Measurements from ENCODE around the gene MAST1. TPM values are rescaled to one million over a fixed set of nuclear protein-coding genes. Genes with fewer than 3 reads are reported as not detected.

Gene MAST1
- total and polyA plus RNA-seq, 10 donors, result 0.12 to 0.65 (median 0.32) TPM; not detected in 2

DNA sequence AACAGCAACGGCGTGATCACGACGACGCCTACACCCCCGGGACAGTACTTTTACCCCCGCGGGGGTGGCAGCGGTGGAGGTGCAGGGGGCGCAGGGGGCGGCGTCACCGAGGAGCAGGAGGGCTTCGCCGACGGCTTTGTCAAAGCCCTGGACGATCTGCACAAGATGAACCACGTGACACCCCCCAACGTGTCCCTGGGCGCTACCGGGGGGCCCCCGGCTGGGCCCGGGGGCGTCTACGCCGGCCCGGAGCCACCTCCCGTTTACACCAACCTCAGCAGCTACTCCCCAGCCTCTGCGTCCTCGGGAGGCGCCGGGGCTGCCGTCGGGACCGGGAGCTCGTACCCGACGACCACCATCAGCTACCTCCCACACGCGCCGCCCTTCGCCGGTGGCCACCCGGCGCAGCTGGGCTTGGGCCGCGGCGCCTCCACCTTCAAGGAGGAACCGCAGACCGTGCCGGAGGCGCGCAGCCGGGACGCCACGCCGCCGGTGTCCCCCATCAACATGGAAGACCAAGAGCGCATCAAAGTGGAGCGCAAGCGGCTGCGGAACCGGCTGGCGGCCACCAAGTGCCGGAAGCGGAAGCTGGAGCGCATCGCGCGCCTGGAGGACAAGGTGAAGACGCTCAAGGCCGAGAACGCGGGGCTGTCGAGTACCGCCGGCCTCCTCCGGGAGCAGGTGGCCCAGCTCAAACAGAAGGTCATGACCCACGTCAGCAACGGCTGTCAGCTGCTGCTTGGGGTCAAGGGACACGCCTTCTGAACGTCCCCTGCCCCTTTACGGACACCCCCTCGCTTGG lies 46.1 kb upstream of the MAST1 start:
- Histone ChIP-seq H3K36me3 (peaks cover 0 to 7% (median 0%) of the 10 kb centered on the region in 6 donors), H3K27me3 (replicated peaks in 1 of 7) (peaks cover 0 to 5% (median 0%) of the 10 kb centered on the region in 7 donors), H3K4me1 (peaks cover 27 to 74% (median 65%) of the 10 kb centered on the region in 6 donors), H3K9me3 (no peaks in the 10 kb centered on the region), H3K4me3 (peak overlapping the region; percentile 72 to 96 (median 88)), H3K27ac (peak overlapping the region; percentile 97 to 100 (median 100))
- WGBS, 5 donors, result 0 to 1% (median 0%) methylated on average over 41 to 84 of the region's 84 CpGs
- TF ChIP-seq POLR2A (IDR thresholded peaks at IDR 0.05), result peak in 2 of 3 donors; percentile 16 to 49
- TF ChIP-seq, protein P1, sequence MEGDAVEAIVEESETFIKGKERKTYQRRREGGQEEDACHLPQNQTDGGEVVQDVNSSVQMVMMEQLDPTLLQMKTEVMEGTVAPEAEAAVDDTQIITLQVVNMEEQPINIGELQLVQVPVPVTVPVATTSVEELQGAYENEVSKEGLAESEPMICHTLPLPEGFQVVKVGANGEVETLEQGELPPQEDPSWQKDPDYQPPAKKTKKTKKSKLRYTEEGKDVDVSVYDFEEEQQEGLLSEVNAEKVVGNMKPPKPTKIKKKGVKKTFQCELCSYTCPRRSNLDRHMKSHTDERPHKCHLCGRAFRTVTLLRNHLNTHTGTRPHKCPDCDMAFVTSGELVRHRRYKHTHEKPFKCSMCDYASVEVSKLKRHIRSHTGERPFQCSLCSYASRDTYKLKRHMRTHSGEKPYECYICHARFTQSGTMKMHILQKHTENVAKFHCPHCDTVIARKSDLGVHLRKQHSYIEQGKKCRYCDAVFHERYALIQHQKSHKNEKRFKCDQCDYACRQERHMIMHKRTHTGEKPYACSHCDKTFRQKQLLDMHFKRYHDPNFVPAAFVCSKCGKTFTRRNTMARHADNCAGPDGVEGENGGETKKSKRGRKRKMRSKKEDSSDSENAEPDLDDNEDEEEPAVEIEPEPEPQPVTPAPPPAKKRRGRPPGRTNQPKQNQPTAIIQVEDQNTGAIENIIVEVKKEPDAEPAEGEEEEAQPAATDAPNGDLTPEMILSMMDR (IDR thresholded peaks at IDR 0.05 in 8 of 11, conservative IDR thresholded peaks at IDR 0.05 in 3 of 11), result peak in 4 of 11 experiments; percentile 11 to 28 (median 22)
- TF ChIP-seq POLR2AphosphoS5 (IDR thresholded peaks at IDR 0.05), result peak; percentile 90 to 97 (median 93)
- peak; percentile 98 for DNase-seq
- intact Hi-C loops (cut with DNase I; ENCODE audit: low total_unique reads), result no loop called here

DNA sequence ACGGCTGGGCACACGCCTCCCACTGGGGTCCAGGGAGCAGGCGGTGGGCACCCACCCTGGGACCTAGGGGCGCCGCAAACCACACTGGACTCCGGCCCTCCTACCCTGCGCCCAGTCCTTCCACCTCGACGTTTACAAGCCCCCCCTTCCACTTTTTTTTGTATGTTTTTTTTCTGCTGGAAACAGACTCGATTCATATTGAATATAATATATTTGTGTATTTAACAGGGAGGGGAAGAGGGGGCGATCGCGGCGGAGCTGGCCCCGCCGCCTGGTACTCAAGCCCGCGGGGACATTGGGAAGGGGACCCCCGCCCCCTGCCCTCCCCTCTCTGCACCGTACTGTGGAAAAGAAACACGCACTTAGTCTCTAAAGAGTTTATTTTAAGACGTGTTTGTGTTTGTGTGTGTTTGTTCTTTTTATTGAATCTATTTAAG lies 45.4 kb upstream of the MAST1 start:
- H3K36me3 ChIP-seq, result peaks cover 0 to 11% (median 0%) of the 10 kb centered on the region in 6 donors
- 0% methylated on average over 22 of the region's 22 CpGs for WGBS, 5 donors
- peaks cover 22 to 68% (median 59%) of the 10 kb centered on the region in 6 donors for H3K4me1 ChIP-seq
- TF ChIP-seq POLR2AphosphoS5 (IDR thresholded peaks at IDR 0.05), result no peak
- TF ChIP-seq, protein P1 (IDR thresholded peaks at IDR 0.05 in 8 of 11, conservative IDR thresholded peaks at IDR 0.05 in 3 of 11), result peak in 1 of 11 experiments; percentile 2
- peak overlapping the region; percentile 72 to 96 (median 88) for H3K4me3 ChIP-seq
- DNase-seq, result no peak
- peak overlapping the region; percentile 97 to 100 (median 100) for H3K27ac ChIP-seq
- intact Hi-C loops (cut with DNase I; ENCODE audit: low total_unique reads), result no loop called here
- no peaks in the 10 kb centered on the region for H3K9me3 ChIP-seq
- peaks cover 0 to 5% (median 0%) of the 10 kb centered on the region in 7 donors for H3K27me3 ChIP-seq (replicated peaks in 1 of 7)

DNA sequence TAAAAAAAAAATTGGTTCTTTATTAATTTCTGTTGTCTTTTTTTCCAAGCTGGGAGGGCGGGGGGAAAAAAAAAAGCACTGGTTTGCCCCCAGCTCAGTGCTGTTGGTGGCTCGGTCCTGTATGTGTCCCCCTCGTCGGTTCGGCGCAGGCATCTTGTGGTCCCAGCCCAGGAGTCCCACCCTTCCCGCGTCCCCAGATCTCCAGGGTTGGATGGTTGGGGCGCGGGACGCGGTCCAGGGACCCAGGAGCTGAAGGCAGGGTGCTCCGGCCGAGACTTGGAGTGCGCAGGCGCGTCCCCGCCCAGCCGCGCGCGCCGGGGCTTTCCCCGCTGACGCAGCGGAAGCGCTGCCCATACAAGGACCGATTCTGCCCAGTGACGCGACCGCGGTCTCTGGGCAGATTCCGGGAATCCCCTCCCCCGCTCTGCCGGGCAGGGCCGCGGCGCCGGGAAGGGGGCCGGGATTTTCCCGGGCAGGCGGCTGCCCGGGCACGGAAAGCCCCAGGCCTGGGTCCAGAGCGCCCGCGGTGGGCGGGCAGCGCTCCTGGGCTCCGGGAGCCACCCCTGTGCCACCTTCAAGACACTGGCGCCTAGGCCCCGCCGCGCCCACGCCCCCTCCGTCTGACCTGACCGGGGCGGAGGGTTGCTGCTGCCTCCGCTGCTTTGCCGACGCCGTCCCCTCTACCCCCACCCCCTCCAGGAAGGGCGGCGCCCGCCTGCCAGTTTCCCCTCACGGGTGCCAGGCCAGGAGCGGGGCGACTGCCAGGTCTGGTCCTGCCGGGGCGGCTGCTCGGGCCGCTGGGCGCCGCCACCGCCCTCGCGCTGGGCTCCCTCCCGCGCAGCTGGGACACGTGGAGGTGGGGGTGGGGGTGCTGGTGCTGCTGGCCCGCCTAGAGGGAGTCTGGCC lies 44.8 kb upstream of the MAST1 start:
- Histone ChIP-seq H3K27ac (peak overlapping the region; percentile 97 to 100 (median 100)), H3K27me3 (replicated peaks in 1 of 7) (peaks cover 0 to 5% (median 0%) of the 10 kb centered on the region in 7 donors), H3K36me3 (peaks cover 0 to 18% (median 0%) of the 10 kb centered on the region in 6 donors), H3K4me3 (peak overlapping the region; percentile 72 to 96 (median 88)), H3K4me1 (peaks cover 15 to 61% (median 52%) of the 10 kb centered on the region in 6 donors), H3K9me3 (no peaks in the 10 kb centered on the region)
- 0 to 1% (median 0%) methylated on average over 34 to 81 of the region's 81 CpGs for WGBS, 5 donors
- intact Hi-C loops (cut with DNase I; ENCODE audit: low total_unique reads), result no loop called here
- peak; percentile 99 for DNase-seq
- TF ChIP-seq POLR2A (IDR thresholded peaks at IDR 0.05), result peak in 2 of 3 donors; percentile 61 to 69
- peak; percentile 91 to 98 (median 92) for TF ChIP-seq POLR2AphosphoS5 (IDR thresholded peaks at IDR 0.05)
- TF ChIP-seq, protein P1 (IDR thresholded peaks at IDR 0.05 in 8 of 11, conservative IDR thresholded peaks at IDR 0.05 in 3 of 11), result peak in 5 of 11 experiments; percentile 9 to 40 (median 18)

Measured in spleen (tissue), 11 donors.